CD4-positive, alpha-beta T cell (primary cell): ENCODE data around the gene PDLIM1. TPM values are rescaled to one million over a fixed set of nuclear protein-coding genes. Genes with fewer than 3 reads are reported as not detected.

Experiments
- ATAC-seq: fragments of 200-7000 bp; cut with Tn5 transposase; one replicate; pipeline ENCODE4 v1.10.0; 2022; ENCODE audit warnings: mild to moderate bottlenecking; ENCODE audit not compliant: poor library complexity
- CTCF ChIA-PET: fragments of 350-600 bp; sonication (Branson Sonifier 250); formaldehyde crosslinking; loops from one replicate; lab custom pipeline; 2021; ENCODE audit warnings: antibody characterized with exemption, inconsistent platforms; lab: Charles Lee
- POLR2A ChIA-PET: fragments of 350-600 bp; sonication (Branson Sonifier 250); formaldehyde crosslinking; loops from one replicate; lab custom pipeline; 2021; ENCODE audit warnings: antibody characterized with exemption, inconsistent platforms; lab: Charles Lee
- DNase-seq, 14 experiments: peaks; one replicate each; pipeline ENCODE4 v3.0.0-alpha.2; 2013 to 2020; ENCODE audit warnings: mixed read lengths in 2 of 14
- H3K27ac ChIP-seq, 2 donors: one replicate each; pipeline versions ENCODE4 v1.5.1 to v1.7.0; 2013; ENCODE audit warnings: low read length in 2 of 2, low read depth in 1 of 2, mild to moderate bottlenecking in 1 of 2
- H3K27me3 ChIP-seq, 2 experiments: 1 replicate in 1 of 2; 2 replicates in 1 of 2; pipeline versions ENCODE4 v1.6.1 to v1.7.0; 2013; ENCODE audit warnings: low read length in 2 of 2, control low read depth in 1 of 2, mild to moderate bottlenecking in 1 of 2, moderate library complexity in 1 of 2; ENCODE audit not compliant: insufficient read depth in 2 of 2, control insufficient read depth in 1 of 2
- H3K36me3 ChIP-seq: one replicate; pipeline ENCODE4 v1.6.1; 2013; ENCODE audit warnings: low read length, control low read depth; ENCODE audit not compliant: insufficient read depth
- H3K4me1 ChIP-seq: one replicate; pipeline ENCODE4 v1.6.1; 2013; ENCODE audit warnings: low read length, control low read depth; ENCODE audit not compliant: insufficient read depth
- H3K4me3 ChIP-seq: one replicate; pipeline ENCODE4 v1.5.1; 2013; ENCODE audit warnings: mild to moderate bottlenecking, low read length, moderate library complexity
- H3K9me3 ChIP-seq, 2 experiments: 1 replicate in 1 of 2; 2 replicates in 1 of 2; pipeline versions ENCODE4 v1.6.1 to v1.7.0; 2013; ENCODE audit warnings: low read length in 2 of 2, mild to moderate bottlenecking in 2 of 2, control low read depth in 1 of 2, moderate library complexity in 1 of 2; ENCODE audit not compliant: control insufficient read depth in 1 of 2, insufficient read depth in 1 of 2
- H3K27ac Mint-ChIP-seq: one replicate; pipeline ENCODE4 v1.8.0; 2020; ENCODE audit warnings: mixed read lengths
- H3K27me3 Mint-ChIP-seq: one replicate; pipeline ENCODE4 v1.8.0; 2021; ENCODE audit warnings: mixed read lengths
- H3K36me3 Mint-ChIP-seq: one replicate; pipeline ENCODE4 v1.8.0; 2021; ENCODE audit warnings: low read depth, mixed read lengths
- H3K4me1 Mint-ChIP-seq: one replicate; pipeline ENCODE4 v1.8.0; 2021; ENCODE audit warnings: low read depth, mixed read lengths
- H3K4me3 Mint-ChIP-seq: one replicate; pipeline ENCODE4 v1.8.0; 2020; ENCODE audit warnings: mild to moderate bottlenecking, mixed read lengths
- H3K9me3 Mint-ChIP-seq: one replicate; pipeline ENCODE4 v1.8.0; 2020; ENCODE audit warnings: mixed read lengths
- CTCF ChIP-seq: fragments of 200-600 bp; IDR thresholded peaks from one replicate; pipeline ENCODE4 v1.8.0; 2022; ENCODE audit warnings: antibody characterized with exemption, mild to moderate bottlenecking
- intact Hi-C, 2 experiments: fragments of 100-400 bp; cut with DNase I in 1 of 2; cut with micrococcal nuclease in 1 of 2; formaldehyde crosslinking; loops; one replicate each; pipeline versions ENCODE4 v1.15.1 to v1.9.0; 2023 to 2025; cut with DNase I, micrococcal nuclease
- total RNA-seq, 174 experiments: library from RNA in 2 of 174; stranded (reverse) in 2 of 174; gene quantifications; one replicate each; pipeline ENCODE4 v1.2.3 and lab custom pipeline; 2021 to 2026

The PDLIM1 gene
- total RNA-seq, 2 experiments from 2014 or later = 0.41 to 0.75 TPM

GRCh38 chr10:95297402-95297801, 6.6 kb upstream of the PDLIM1 start:
- CTCF ChIA-PET = no interaction called here
- Mint-ChIP-seq H3K4me1 (peaks cover 4% of the 10 kb centered on the region), H3K36me3 (no peaks in the 10 kb centered on the region), H3K27me3 (peaks cover 19% of the 10 kb centered on the region), H3K9me3 (no peaks in the 10 kb centered on the region), H3K27ac (no peak overlapping the region), H3K4me3 (no peak overlapping the region)
- POLR2A ChIA-PET = no interaction called here
- intact Hi-C loops = no loop called here
- Histone ChIP-seq H3K9me3 (no peaks in the 10 kb centered on the region), H3K4me1 (peaks cover 12% of the 10 kb centered on the region), H3K36me3 (no peaks in the 10 kb centered on the region), H3K4me3 (no peak overlapping the region), H3K27ac (no peak overlapping the region), H3K27me3 (peaks cover 0 to 2% of the 10 kb centered on the region in 2 experiments)
- TF ChIP-seq CTCF = no peak
- DNase-seq = no peak
- no peak for ATAC-seq

DNA sequence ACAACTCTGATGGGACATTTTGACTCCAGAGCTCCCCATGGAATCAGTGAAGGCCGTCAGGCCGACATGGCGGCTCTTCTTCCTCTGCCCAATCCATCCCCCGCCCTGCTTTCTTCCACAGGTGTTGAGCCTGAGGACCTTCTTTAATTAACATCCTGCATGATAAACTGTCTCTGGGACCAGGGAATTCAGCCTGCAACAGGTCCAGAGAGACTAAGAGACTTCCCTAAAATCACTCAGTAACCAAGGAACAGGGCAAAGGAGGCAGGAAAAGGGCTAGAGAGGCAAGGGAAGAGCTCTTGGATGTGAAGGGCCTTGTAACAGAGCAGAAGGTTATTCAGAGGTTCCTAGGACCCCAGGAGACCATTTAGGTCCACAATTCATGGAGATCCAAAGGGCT, 6.0 kb upstream of the PDLIM1 start:
- H3K27ac Mint-ChIP-seq = no peak overlapping the region
- CTCF ChIA-PET = no interaction called here
- H3K4me1 ChIP-seq = peaks cover 12% of the 10 kb centered on the region

DNA sequence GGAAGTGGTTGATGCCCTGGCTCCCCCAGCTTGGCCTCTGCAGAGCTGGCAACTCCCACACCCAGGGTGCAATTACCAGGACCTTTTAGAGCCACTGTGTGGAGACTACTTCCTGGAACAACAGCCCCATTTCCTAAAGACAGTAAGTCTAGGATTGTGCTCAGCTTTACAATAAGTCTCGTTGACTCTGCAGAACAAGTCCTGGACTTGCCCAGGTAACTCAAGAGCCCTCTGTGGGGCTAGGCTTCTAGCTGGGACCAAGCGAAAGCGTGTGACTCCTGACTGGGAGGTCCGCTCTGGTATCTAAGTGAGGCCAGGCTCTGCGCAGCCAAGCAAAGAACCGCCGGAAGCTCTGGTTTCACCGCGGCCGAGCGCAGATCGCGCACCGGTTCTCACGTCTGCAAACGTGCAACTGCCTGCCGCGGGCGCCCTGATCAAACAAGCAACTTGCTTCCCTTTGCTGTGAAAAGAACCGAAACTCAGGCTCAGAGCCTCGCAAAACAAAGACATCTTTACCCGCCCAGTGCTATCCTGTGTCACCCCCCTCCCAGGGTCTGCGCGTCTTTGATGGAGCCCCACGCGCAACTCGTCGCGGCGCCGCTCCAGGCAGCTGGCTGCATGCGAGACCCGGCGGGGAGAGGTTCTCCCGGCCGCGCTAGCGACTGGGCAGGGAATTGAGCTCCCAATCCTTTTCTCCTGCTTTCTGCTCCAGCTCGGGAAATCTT, 4.4 kb upstream of the PDLIM1 start:
- no peaks in the 10 kb centered on the region for H3K9me3 Mint-ChIP-seq
- CTCF ChIA-PET = no interaction called here
- no peak overlapping the region for H3K27ac ChIP-seq
- H3K9me3 ChIP-seq = peaks cover 0 to 9% of the 10 kb centered on the region in 2 experiments
- no peaks in the 10 kb centered on the region for H3K36me3 Mint-ChIP-seq
- H3K36me3 ChIP-seq = no peaks in the 10 kb centered on the region
- peaks cover 20% of the 10 kb centered on the region for H3K4me1 ChIP-seq
- H3K4me3 ChIP-seq = peak overlapping the region; percentile 41
- H3K27me3 ChIP-seq = peaks cover 3 to 5% of the 10 kb centered on the region in 2 experiments
- peak overlapping the region; percentile 45 for H3K4me3 Mint-ChIP-seq
- H3K27me3 Mint-ChIP-seq = peaks cover 32% of the 10 kb centered on the region
- DNase-seq (peak in 10 of 14 experiments; percentile 3 to 56 (median 18)), ATAC-seq (peak; percentile 29)
- no peak overlapping the region for H3K27ac Mint-ChIP-seq
- no peak for TF ChIP-seq CTCF
- POLR2A ChIA-PET = no interaction called here
- H3K4me1 Mint-ChIP-seq = peaks cover 11% of the 10 kb centered on the region
- intact Hi-C loops = no loop called here

More for the DNA sequence above, 6.0 kb upstream of the PDLIM1 start:
- POLR2A ChIA-PET = no interaction called here
- Histone ChIP-seq H3K9me3 (peaks cover 0 to 4% of the 10 kb centered on the region in 2 experiments), H3K27me3 (peaks cover 0 to 2% of the 10 kb centered on the region in 2 experiments), H3K4me3 (no peak overlapping the region), H3K36me3 (no peaks in the 10 kb centered on the region), H3K27ac (no peak overlapping the region)
- Mint-ChIP-seq H3K4me3 (no peak overlapping the region), H3K9me3 (no peaks in the 10 kb centered on the region), H3K4me1 (peaks cover 4% of the 10 kb centered on the region), H3K36me3 (no peaks in the 10 kb centered on the region), H3K27me3 (peaks cover 25% of the 10 kb centered on the region)
- ATAC-seq (no peak), DNase-seq (no peak)
- TF ChIP-seq CTCF = no peak
- intact Hi-C loops = no loop called here
